OCI-LY3 (cell line): ENCODE measurements around the gene HOXB9.

Experiments used
- CTCF ChIP-seq: fragments of 200-600, 300-600 bp; sonication (generic); IDR thresholded peaks from 2 replicates; pipeline ENCODE4 v1.5.1; 2014; ENCODE audit warnings: antibody characterized with exemption, low read length, low read depth
- EZH2phosphoT487 ChIP-seq: fragments of 200-600 bp; shearing (Covaris generic); IDR thresholded peaks from 2 replicates; pipeline ENCODE4 v1.6.1; 2018; ENCODE audit warnings: antibody characterized with exemption, mixed run types, low read depth

- no peak for TF ChIP-seq CTCF
- TF ChIP-seq EZH2phosphoT487: no peak
These were observed 16.9 kb upstream of the HOXB9 start for GRCh38 chr17:48642843-48643696.
